GM23338 (cell line): ENCODE results near the gene ARRDC1.

Experiments used
- CREB1 ChIP-seq: fragments of 250-450 bp; sonication (Bioruptor Pico); IDR thresholded peaks from 2 replicates; pipeline ENCODE4 v1.5.0; 2020; ENCODE audit warnings: low read depth, mild to moderate bottlenecking, moderate library complexity
- EZH2 ChIP-seq: fragments of 200-600 bp; sonication (generic); IDR thresholded peaks from one replicate; pipeline ENCODE4 v1.8.0; 2017; ENCODE audit warnings: antibody characterized with exemption, mild to moderate bottlenecking, low read depth; ENCODE audit not compliant: unreplicated experiment
- EZH2phosphoT487 ChIP-seq: fragments of 200-600 bp; sonication (generic); IDR thresholded peaks from one replicate; pipeline ENCODE4 v1.8.1; 2018; ENCODE audit warnings: antibody characterized with exemption; ENCODE audit not compliant: unreplicated experiment
- JUNB ChIP-seq: IDR thresholded peaks from one replicate; pipeline ENCODE4 v1.6.1; 2016; ENCODE audit warnings: antibody characterized with exemption; ENCODE audit not compliant: unreplicated experiment
- POLR2AphosphoS5 ChIP-seq: IDR thresholded peaks from 2 replicates; pipeline ENCODE4 v1.6.1; 2016; ENCODE audit warnings: antibody characterized with exemption, low read depth
- TF ChIP-seq, protein P1 (sequence below), 2 experiments: fragments of 200-600 bp in 1 of 2; sonication (generic) in 1 of 2; conservative IDR thresholded peaks; 2 replicates each; pipeline versions ENCODE4 v1.5.1 to v1.6.1; 2016 to 2017; ENCODE audit warnings: antibody characterized with exemption in 2 of 2, low read depth in 2 of 2, mild to moderate bottlenecking in 2 of 2, moderate library complexity in 1 of 2
- TF ChIP-seq, protein P2 (sequence below): IDR thresholded peaks from one replicate; pipeline ENCODE4 v1.6.1; 2018; ENCODE audit warnings: antibody characterized with exemption; ENCODE audit not compliant: unreplicated experiment
- TF ChIP-seq, protein P3 (sequence below): fragments of 250-450 bp; sonication (Bioruptor Pico); IDR thresholded peaks from 2 replicates; pipeline ENCODE4 v1.5.0; 2020; ENCODE audit warnings: mild to moderate bottlenecking, moderate library complexity

DNA sequence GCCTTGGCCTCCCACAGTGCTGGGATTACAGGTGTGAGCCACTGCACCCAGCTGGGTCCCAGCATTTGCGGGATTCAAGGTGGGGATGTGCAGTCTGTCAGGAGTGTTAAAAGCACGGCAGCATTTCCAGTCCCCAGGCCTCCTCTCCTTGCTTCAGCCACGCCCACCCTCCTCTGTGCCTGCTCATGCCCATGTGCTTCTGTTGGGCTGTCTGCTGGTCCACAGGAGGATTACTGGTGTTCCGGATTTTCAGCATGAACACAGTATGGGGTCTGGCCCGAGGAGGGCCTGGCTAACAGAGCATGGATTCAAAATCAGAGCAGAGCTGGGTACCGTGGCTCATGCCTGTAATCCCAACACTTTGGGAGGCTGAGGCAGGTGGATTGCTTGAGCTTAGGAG is 5.5 kb downstream of the ARRDC1 start:
- TF ChIP-seq EZH2phosphoT487 = no peak
- TF ChIP-seq POLR2AphosphoS5 = no peak
- TF ChIP-seq, protein P1, sequence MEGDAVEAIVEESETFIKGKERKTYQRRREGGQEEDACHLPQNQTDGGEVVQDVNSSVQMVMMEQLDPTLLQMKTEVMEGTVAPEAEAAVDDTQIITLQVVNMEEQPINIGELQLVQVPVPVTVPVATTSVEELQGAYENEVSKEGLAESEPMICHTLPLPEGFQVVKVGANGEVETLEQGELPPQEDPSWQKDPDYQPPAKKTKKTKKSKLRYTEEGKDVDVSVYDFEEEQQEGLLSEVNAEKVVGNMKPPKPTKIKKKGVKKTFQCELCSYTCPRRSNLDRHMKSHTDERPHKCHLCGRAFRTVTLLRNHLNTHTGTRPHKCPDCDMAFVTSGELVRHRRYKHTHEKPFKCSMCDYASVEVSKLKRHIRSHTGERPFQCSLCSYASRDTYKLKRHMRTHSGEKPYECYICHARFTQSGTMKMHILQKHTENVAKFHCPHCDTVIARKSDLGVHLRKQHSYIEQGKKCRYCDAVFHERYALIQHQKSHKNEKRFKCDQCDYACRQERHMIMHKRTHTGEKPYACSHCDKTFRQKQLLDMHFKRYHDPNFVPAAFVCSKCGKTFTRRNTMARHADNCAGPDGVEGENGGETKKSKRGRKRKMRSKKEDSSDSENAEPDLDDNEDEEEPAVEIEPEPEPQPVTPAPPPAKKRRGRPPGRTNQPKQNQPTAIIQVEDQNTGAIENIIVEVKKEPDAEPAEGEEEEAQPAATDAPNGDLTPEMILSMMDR (conservative IDR thresholded peaks at IDR 0.05; ENCODE audit: low read depth in 2 of 2) = no peak
- no peak for TF ChIP-seq EZH2
- TF ChIP-seq, protein P2, sequence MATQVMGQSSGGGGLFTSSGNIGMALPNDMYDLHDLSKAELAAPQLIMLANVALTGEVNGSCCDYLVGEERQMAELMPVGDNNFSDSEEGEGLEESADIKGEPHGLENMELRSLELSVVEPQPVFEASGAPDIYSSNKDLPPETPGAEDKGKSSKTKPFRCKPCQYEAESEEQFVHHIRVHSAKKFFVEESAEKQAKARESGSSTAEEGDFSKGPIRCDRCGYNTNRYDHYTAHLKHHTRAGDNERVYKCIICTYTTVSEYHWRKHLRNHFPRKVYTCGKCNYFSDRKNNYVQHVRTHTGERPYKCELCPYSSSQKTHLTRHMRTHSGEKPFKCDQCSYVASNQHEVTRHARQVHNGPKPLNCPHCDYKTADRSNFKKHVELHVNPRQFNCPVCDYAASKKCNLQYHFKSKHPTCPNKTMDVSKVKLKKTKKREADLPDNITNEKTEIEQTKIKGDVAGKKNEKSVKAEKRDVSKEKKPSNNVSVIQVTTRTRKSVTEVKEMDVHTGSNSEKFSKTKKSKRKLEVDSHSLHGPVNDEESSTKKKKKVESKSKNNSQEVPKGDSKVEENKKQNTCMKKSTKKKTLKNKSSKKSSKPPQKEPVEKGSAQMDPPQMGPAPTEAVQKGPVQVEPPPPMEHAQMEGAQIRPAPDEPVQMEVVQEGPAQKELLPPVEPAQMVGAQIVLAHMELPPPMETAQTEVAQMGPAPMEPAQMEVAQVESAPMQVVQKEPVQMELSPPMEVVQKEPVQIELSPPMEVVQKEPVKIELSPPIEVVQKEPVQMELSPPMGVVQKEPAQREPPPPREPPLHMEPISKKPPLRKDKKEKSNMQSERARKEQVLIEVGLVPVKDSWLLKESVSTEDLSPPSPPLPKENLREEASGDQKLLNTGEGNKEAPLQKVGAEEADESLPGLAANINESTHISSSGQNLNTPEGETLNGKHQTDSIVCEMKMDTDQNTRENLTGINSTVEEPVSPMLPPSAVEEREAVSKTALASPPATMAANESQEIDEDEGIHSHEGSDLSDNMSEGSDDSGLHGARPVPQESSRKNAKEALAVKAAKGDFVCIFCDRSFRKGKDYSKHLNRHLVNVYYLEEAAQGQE = no peak
- TF ChIP-seq JUNB = no peak
- no peak for TF ChIP-seq CREB1 (CRISPR knock-in tag)
- TF ChIP-seq, protein P3, sequence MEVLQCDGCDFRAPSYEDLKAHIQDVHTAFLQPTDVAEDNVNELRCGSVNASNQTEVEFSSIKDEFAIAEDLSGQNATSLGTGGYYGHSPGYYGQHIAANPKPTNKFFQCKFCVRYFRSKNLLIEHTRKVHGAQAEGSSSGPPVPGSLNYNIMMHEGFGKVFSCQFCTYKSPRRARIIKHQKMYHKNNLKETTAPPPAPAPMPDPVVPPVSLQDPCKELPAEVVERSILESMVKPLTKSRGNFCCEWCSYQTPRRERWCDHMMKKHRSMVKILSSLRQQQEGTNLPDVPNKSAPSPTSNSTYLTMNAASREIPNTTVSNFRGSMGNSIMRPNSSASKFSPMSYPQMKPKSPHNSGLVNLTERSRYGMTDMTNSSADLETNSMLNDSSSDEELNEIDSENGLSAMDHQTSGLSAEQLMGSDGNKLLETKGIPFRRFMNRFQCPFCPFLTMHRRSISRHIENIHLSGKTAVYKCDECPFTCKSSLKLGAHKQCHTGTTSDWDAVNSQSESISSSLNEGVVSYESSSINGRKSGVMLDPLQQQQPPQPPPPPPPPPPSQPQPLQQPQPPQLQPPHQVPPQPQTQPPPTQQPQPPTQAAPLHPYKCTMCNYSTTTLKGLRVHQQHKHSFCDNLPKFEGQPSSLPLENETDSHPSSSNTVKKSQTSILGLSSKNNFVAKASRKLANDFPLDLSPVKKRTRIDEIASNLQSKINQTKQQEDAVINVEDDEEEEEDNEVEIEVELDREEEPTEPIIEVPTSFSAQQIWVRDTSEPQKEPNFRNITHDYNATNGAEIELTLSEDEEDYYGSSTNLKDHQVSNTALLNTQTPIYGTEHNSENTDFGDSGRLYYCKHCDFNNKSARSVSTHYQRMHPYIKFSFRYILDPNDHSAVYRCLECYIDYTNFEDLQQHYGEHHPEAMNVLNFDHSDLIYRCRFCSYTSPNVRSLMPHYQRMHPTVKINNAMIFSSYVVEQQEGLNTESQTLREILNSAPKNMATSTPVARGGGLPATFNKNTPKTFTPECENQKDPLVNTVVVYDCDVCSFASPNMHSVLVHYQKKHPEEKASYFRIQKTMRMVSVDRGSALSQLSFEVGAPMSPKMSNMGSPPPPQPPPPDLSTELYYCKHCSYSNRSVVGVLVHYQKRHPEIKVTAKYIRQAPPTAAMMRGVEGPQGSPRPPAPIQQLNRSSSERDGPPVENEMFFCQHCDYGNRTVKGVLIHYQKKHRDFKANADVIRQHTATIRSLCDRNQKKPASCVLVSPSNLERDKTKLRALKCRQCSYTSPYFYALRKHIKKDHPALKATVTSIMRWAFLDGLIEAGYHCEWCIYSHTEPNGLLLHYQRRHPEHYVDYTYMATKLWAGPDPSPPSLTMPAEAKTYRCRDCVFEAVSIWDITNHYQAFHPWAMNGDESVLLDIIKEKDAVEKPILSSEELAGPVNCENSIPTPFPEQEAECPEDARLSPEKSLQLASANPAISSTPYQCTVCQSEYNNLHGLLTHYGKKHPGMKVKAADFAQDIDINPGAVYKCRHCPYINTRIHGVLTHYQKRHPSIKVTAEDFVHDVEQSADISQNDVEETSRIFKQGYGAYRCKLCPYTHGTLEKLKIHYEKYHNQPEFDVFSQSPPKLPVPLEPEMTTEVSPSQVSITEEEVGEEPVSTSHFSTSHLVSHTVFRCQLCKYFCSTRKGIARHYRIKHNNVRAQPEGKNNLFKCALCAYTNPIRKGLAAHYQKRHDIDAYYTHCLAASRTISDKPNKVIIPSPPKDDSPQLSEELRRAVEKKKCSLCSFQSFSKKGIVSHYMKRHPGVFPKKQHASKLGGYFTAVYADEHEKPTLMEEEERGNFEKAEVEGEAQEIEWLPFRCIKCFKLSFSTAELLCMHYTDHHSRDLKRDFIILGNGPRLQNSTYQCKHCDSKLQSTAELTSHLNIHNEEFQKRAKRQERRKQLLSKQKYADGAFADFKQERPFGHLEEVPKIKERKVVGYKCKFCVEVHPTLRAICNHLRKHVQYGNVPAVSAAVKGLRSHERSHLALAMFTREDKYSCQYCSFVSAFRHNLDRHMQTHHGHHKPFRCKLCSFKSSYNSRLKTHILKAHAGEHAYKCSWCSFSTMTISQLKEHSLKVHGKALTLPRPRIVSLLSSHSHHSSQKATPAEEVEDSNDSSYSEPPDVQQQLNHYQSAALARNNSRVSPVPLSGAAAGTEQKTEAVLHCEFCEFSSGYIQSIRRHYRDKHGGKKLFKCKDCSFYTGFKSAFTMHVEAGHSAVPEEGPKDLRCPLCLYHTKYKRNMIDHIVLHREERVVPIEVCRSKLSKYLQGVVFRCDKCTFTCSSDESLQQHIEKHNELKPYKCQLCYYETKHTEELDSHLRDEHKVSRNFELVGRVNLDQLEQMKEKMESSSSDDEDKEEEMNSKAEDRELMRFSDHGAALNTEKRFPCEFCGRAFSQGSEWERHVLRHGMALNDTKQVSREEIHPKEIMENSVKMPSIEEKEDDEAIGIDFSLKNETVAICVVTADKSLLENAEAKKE (CRISPR knock-in tag) = no peak
